OCI-LY3 (cell line): ENCODE data around the gene CC2D1A.

Experiments used
- CTCF ChIP-seq: fragments of 200-600, 300-600 bp; sonication (generic); IDR thresholded peaks from 2 replicates; pipeline ENCODE4 v1.5.1; 2014; ENCODE audit warnings: antibody characterized with exemption, low read length, low read depth
- EZH2phosphoT487 ChIP-seq: fragments of 200-600 bp; shearing (Covaris generic); IDR thresholded peaks from 2 replicates; pipeline ENCODE4 v1.6.1; 2018; ENCODE audit warnings: antibody characterized with exemption, mixed run types, low read depth

DNA sequence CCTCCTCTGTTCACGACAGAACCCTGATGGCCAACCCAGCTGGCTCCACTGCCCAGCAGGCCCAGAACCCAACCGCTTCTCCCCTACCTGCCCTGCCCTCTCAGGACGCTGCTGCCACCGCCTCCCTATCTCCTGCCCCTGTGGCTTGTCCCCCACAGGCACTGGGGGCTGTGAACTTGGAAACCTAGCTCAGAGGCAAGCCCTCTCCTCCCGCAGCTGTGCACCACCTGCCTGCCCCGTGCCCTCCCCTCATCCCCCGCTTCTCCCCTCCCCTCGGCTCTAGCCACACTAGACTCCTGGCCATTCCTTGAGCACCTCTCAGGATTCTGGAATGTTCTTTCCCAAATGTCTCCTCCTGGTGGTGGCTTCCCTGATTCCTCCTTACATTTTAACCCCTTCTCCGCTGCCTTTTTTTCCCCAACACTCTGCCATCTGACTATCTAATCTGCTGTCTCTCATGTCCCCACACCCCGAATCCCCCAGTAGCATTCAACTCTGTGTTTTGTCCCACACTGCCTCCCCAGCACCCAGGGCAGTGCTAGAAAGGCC lies 22.4 kb upstream of the CC2D1A start:
- TF ChIP-seq CTCF (no peak), EZH2phosphoT487 (no peak)
